ENCODE data around the gene VAV1. TPM values are rescaled to one million over a fixed set of nuclear protein-coding genes. Genes with fewer than 3 reads are reported as not detected.

VAV1 gene
- total and polyA plus RNA-seq, 2 of the 8 experiments (the other 6 are each of a cell fraction or from before 2014, with no cell fraction given): 0.21 to 0.22 TPM

DNA sequence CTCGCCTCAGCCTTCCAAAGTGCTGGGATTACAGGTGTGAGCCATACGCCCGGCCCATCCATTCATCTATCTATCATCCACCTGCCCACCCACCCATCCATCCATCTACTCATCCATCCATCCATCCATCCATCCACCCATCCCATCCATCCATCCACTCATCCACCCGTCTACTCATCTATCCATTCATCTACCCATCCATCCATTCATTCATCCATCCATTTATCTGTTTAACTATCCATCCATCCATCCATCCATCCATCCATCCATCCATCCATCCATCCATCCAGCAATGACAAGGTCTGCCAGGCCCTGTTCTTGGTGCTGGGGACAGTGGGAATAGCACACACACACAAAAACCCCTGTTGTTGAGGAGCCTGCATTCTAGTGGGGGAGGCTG lies 4.5 kb downstream of the VAV1 start:
- Histone ChIP-seq H4K5ac (ENCODE audit: insufficient read length, low read depth, low read length) (no peak overlapping the region), H3K23me2 (ENCODE audit: low read depth, low read length) (peaks cover 9% of the 10 kb centered on the region; the same call in 1 of the 2 replicates), H3K9me3 (ENCODE audit: insufficient read depth in 2 of 2, low read depth in 1 of 2, low read length in 1 of 2) (peaks cover 0 to 8% of the 10 kb centered on the region in 2 experiments; a peak in 2 of 4 replicates), H3K27me3 (replicated peaks in 1 of 4; ENCODE audit: control insufficient read depth in 3 of 4, extremely low read depth in 1 of 4, insufficient read depth in 3 of 4, low read length in 3 of 4) (no peaks in the 10 kb centered on the region), H2BK20ac (ENCODE audit: low read length) (no peak overlapping the region), H3K23ac (ENCODE audit: insufficient read length) (no peak overlapping the region), H4K8ac (ENCODE audit: extremely low read depth, insufficient read depth, low read length) (no peak overlapping the region), H3K56ac (replicated peaks; ENCODE audit: insufficient read length, low read depth, low read length) (no peak overlapping the region), H2BK12ac (ENCODE audit: low read depth, low read length) (no peak overlapping the region), H3K4me1 (replicated peaks in 1 of 4; ENCODE audit: control insufficient read depth in 3 of 4, insufficient read depth in 4 of 4, low read length in 3 of 4) (peaks cover 0 to 13% (median 2%) of the 10 kb centered on the region in 4 experiments; a peak in 3 of 7 replicates), H3K36me3 (ENCODE audit: control insufficient read depth in 2 of 4, insufficient read depth in 4 of 4, low read length in 3 of 4) (no peaks in the 10 kb centered on the region), H3K79me1 (ENCODE audit: low read depth, low read length) (no peaks in the 10 kb centered on the region), H3K4me3 (ENCODE audit: extremely low read depth in 1 of 4, insufficient read depth in 2 of 4, low read depth in 3 of 4, low read length in 4 of 4) (no peak overlapping the region), H3K4me2 (ENCODE audit: insufficient read depth in 1 of 2, low read depth in 2 of 2, low read length in 2 of 2) (no peak overlapping the region), H2AFZ (ENCODE audit: low read length) (no peak overlapping the region), H4K91ac (replicated peaks; ENCODE audit: insufficient read length, low read length) (no peak overlapping the region), H4K20me1 (replicated peaks in 1 of 2; ENCODE audit: control insufficient read depth in 1 of 2, insufficient read depth in 2 of 2, low read length in 2 of 2) (no peaks in the 10 kb centered on the region), H3K14ac (ENCODE audit: insufficient read length) (no peak overlapping the region), H2AK5ac (ENCODE audit: low read depth, low read length) (no peak overlapping the region), H2BK5ac (ENCODE audit: low read depth, low read length) (no peak overlapping the region), H2BK15ac (ENCODE audit: low read length) (no peak overlapping the region), H2BK120ac (replicated peaks; ENCODE audit: low read depth, low read length) (no peak overlapping the region), H3K4ac (replicated peaks; ENCODE audit: insufficient read length, low read depth, low read length) (no peak overlapping the region), H3K79me2 (ENCODE audit: control insufficient read depth in 1 of 2, insufficient read depth in 2 of 2, low read length in 2 of 2) (no peaks in the 10 kb centered on the region), H3K9ac (replicated peaks in 1 of 4; ENCODE audit: extremely low read depth in 1 of 4, low read depth in 3 of 4, low read length in 3 of 4) (no peak overlapping the region), H3K18ac (ENCODE audit: extremely low read depth, low read length) (no peak overlapping the region), H3K27ac (ENCODE audit: low read depth, low read length) (no peak overlapping the region)
- whole genome bisulfite sequencing, 2 experiments (ENCODE audit: extremely low coverage in 1 of 2, insufficient coverage in 1 of 2, insufficient read length in 1 of 2, insufficient replicate concordance in 2 of 2, low coverage in 1 of 2, low lambda C conversion rate in 2 of 2, missing lambda C conversion rate in 1 of 2): 90 to 100% methylated on average over 1 to 4 of the region's 4 CpGs
- POLR2A ChIA-PET (ENCODE audit: partially characterized antibody): interaction anchor here (1.5 kb wide), 1 partner anchor 10 kb away, joined by 4 read pairs; the partner anchor contains the start of gene SH2D3A
- DNase-seq (ENCODE audit: low read depth in 1 of 2, low spot score in 2 of 2) (no peak), FAIRE-seq (no peak)
- CTCF ChIA-PET (ENCODE audit: partially characterized antibody): no interaction called here
- no peak for TF ChIP-seq RBBP5 (IDR thresholded peaks at IDR 0.05; ENCODE audit: borderline replicate concordance, low read depth, low read length)
- no peak for TF ChIP-seq KDM4A (IDR thresholded peaks at IDR 0.05; ENCODE audit: low read depth, low read length, severe bottlenecking)
- TF ChIP-seq SP2 (IDR thresholded peaks at IDR 0.05; ENCODE audit: low read length): no peak
- TF ChIP-seq NRF1 (IDR thresholded peaks at IDR 0.05; ENCODE audit: low read depth, low read length): no peak
- TF ChIP-seq, protein P1, sequence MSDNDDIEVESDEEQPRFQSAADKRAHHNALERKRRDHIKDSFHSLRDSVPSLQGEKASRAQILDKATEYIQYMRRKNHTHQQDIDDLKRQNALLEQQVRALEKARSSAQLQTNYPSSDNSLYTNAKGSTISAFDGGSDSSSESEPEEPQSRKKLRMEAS (IDR thresholded peaks at IDR 0.05): no peak
- no peak for TF ChIP-seq EGR1 (IDR thresholded peaks at IDR 0.05; ENCODE audit: borderline replicate concordance, low read depth, low read length)
- no peak for TF ChIP-seq EP300 (IDR thresholded peaks at IDR 0.05; ENCODE audit: borderline replicate concordance in 1 of 2, low read depth in 2 of 2, low read length in 2 of 2)
- no peak for TF ChIP-seq CTBP2 (IDR thresholded peaks at IDR 0.05; ENCODE audit: borderline replicate concordance, insufficient read depth, insufficient read length, low read length)
- TF ChIP-seq YY1 (IDR thresholded peaks at IDR 0.05; ENCODE audit: low read depth, low read length): no peak
- no peak for TF ChIP-seq TAF7 (optimal IDR thresholded peaks at IDR 0.05; ENCODE audit: borderline replicate concordance, low read depth, low read length)

All from H1 (cell line).